NOMO-1 treated with DMSO at 0.1 percent for 48 hours (cell line): ENCODE measurements around the gene PPP2R3A.
"Not testable (repeated sequence)": the region's sequence is repeated elsewhere in the genome, so short reads cannot be mapped to it uniquely, and the experiment has no call there.

Source experiments
- DNase-seq: peaks from one replicate; lab custom pipeline; 2025; ENCODE audit not compliant: unreplicated experiment; lab: John Stamatoyannopoulos, UW

The PPP2R3A gene

DNA sequence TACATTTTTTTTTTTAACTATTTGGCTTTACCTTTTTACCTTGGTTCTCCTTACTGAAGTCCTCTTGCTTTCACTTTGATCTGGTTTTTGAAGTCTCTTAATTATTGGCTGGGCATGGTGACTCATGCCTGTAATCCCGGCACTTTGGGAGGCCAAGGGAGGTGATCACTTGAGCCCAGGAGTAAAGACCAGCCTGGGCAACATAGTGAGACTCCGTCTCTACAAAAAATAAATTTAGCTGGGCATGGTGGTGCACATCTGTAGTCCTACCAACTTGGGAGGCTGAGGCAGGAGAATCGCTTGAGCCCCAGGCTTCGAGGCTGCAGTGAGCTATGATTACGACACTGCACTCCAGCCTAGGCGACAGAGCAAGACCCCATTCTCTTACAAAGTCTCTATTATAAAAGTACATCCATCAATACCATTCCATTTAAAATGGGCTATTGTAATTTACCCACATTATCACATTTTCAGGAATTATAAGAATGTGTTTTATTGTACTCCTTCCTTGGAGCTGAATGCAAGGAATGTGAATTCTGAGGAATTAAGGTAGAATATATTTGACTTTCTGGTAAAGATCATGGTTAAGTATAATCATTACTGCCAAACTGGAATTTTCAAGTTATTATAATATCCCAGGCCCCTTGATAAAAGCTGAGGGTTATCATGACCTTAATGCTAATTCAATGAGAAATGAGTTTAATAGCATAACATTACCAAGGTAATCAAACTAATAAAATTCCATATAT is 181.6 kb downstream of the PPP2R3A start:
- DNase-seq: no peak

DNA sequence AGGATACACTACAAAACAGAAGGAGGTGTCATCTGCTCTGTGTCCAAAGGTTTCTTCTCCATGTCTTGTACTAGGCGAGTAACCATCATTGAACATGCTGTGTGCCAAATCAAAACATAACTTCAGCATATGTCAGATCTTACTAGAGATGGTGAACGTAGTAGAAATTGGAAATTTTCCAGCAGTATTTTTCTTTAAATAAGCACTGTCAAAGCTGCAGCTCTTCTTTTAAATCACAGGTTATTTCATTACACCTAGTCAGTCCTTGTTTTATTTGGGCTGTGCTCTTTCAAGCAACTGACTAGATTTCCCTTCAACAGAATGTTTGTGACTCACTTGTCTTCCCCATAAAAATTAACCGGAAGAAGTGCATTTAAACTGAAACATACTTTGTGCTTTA is 184.1 kb downstream of the PPP2R3A start:
- peak; percentile 21 for DNase-seq

DNA sequence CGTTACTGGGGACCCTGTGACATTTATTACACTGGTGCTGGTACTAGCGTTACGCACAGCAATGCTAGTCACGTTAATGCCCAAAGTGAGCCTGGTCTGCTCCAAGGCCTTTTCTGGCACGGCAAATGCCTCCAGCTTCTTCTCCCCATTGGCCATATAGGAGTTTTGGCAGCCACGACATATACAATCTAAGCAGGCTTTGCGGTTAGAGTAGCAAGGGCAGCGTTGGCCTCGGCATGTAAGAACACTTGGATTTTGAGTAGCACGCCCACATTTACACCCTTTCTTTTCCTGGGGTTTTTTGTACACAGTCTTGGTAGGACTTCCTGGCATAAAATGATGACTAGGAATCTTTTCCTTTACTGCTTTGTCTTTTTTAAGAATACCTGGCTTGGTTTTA is 185.7 kb downstream of the PPP2R3A start:
- DNase-seq: no peak

DNA sequence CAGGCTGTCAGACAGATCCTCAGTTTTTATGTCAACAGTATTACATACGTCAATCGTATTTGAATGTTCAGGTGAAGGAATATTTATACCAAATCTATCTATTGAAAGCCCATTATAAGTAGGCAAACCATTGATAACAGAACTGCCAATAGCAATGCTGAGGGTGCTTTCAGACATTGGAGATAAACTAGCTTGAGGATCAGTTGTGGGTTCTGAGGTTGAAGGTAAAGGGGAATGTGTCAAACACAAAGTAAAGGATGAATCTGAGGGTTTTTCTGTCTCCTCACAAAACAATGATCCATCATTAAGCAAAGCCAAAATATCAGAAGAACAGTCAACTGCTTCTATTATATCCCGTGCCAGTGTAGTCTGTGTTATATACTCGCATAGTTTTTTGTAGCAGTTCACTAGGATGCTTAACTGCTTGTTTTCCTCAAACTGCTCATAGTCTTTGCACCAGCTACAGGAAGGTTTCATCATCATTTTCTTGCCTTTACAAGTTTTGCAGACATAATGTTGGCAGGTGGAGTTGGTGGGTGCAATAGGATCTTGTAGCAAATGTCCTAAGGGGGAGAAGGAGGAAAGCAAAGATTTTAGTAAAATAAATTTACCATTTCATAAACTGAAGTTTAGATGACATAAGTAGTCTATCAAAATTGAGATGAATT is 186.8 kb downstream of the PPP2R3A start:
- no peak for DNase-seq

DNA sequence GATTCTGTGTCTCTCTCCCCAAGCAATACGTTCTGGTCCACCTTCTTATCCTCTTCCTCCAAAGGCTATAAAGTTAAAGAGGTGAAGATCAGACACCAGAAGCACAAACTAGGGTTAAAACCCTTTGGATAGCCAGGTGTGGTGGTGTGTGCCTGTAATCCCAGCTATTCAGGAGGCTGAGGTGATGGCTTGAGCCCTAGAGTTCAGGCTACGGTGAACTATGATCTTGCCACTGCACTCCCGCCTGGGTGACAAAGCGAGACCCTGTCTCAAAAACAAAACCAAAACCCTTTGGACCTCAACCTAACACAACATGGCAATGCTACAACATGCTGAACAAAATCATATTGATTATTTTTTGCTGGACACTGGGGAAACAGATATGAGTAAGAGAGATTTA is 187.4 kb downstream of the PPP2R3A start:
- no peak for DNase-seq

DNA sequence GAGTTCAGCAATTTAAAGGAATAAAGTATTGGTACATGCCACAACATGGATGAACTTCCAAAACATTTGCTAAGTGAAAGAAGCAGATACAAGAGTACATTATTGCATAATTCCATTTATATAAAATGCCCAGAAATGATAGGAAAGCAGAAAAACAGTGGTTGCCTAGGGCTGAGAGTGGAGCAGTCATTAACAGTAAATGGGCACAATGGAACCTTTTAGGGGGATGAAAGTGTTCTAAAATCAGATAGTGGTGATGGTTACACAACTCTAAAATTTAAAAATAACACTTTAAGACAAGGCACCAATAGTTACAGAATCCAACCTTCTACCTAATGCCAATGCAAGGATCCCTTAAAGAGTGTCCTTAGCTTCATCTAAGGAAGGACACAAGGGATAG is 196.0 kb downstream of the PPP2R3A start:
- DNase-seq: no peak

DNA sequence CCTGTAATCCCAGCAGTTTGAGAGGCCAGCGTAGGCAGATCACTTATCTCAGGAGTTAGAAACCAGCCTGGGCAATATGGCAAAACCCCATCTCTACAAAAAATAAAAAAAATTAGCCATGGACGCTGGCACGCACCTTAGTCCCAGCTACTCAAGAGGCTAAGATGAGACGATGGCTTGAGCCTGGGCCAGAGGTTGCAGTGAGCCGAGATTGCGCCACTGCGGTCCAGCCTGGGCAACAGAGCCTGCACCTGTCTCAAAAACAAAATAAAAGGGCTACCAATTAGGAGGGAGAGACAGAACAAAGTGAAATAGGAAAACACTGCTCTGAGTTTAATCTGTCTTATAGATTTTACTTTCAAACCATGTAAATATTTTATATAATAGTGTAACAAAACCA is 196.8 kb downstream of the PPP2R3A start:
- DNase-seq: no peak

DNA sequence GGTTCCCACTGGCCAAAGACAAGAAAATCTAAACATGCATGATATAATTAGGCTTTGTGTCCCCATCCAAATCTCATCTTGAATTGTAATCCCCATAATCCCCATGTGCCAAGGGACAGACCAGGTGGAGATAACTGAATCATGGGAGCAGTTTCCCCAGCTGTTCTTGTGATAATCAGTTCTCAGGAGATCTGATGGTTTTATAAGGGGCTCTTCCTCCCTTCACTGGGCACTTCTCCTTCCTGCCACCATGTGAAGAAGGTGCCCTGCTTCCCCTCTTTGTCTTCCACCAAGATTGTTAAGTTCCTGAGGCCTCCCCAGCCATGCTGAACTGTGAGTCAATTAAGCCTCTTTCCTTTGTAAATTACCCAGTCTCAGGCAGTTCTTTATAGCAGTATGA is 198.1 kb downstream of the PPP2R3A start:
- peak; percentile 32 for DNase-seq

DNA sequence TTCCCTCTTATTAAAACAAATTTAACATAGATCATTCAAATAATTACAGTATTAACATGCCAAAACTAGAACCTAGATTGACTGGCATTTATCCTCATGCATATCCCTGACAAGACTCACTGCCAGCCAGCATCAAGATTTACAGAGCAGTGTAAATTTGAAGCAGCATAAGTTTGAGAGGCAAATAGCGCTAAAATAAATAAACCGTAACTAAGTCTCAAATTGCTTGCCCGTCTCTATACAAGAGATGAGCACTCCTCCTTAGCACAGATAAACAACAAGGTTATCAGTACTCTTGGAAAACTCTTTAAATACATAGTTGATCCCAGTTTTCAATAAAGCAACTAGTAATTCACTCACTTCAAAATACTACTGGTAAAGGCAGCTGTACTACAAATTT is 201.0 kb downstream of the PPP2R3A start:
- DNase-seq: no peak

DNA sequence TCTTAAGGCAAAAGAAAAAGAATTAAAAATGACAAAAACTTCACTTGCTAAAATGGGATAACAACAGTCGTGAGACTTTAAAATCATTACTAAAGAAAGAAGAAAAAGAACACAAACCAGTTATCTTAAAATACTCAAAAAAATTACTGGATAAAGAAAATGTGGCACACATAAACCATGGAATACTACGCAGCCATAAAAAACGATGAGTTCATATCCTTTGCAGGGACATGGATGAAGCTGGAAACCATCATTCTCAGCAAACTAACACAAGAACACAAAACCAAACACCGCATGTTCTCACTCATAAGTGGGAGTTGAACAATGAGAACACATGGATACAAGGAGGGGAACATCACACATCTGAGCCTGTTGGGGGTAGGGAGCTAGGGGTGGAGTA is 202.7 kb downstream of the PPP2R3A start:
- DNase-seq: not testable (repeated sequence)

DNA sequence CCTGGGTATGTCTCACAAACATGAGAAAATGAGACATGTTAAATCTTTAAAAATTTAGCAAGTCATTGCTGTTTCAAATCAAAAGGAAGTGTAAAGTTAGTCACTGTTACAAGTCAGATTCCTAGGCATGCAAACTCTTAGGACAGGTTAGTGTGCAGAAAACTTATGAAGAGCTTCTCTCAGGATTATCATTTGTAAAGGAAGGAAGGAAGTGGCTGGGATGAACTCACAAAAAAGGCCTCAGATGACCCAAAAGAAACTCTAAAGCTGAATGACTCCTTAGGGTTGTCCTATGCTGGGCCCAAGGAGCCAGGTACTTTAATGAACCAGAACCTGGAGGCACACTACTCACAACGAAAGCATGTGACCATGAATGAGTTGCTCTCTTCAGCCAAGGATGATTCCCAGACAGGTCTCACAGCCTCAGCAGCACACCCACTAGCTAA is 205.6 kb downstream of the PPP2R3A start:
- DNase-seq: no peak

DNA sequence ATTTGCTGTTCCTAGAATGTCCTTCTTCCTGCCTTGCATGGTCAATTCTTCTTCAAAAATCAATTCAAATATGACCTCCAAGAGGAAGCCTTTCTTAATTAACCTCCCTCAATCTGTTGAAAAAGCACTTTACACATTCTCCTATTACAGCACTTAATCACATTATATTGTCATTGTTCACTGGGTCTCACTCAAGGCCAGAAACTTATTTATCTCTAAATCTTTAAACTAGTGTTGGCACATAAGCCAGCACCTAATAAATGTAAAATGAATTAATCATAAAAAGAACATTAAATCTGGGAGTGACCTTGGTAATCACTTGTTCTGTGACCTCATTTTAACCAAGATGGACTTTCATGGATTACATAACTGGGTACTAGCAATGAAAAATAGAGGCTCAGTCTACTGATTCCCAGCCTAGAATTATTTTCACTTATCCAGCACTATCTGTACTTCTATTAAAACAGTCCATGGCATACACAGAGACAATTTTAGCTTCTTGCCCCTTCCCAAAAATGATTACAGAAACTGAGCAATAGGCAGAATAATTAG is 208.5 kb downstream of the PPP2R3A start:
- DNase-seq: no peak

DNA sequence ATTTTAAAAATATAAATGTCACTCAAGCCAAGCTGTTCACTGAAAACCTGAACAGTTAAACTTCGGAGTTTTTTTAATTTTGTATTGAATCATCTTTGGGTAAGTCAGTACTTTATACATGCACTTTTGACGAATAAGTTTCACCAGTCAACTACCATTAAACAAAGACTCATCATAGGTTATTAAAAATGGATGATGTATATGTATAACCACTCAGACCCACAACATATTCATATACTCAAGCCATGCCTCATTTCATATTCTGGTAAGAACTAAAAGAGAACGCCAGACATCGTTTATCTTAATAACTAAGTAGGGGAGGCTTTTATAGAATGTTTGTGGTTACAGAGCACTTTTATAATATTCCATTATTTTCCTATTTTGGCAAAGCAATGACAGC is 212.3 kb downstream of the PPP2R3A start:
- no peak for DNase-seq

DNA sequence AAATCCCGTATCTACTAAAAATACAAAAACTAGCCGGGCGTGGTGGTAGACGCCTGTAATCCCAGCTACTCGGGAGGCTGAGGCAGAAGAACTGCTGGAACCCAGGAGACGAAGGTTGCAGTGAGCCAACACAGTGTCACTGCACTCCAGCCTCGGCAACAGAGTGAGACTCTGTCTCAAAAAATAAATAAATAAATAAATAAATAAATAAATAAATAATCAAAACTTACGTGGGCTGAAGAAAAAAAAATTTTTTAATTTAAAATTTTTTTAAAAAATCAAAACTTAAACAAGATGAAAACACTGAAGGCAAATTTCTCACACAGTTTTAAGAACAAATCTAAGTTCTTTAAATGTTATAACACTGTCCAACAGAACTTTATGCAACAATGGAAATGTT is 216.2 kb downstream of the PPP2R3A start:
- DNase-seq: no peak

DNA sequence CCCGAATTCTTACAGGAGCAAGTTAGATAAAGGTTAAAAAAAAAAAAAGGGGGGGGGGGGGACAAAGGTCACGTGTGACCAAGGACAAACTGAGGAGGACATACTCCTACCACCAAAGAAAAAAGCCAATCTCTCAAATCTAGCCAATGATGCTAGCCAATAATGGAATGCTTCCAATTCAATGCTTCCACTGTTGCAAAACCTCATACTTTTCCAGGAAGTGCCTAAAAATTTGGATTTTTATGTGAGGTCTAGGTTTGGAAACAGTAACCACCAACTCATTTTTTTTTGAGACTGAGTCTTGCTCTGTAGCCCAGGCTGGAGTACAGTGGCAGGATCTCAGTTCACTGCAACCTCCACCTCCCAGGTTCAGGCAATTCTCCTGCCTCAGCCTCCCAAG is 219.2 kb downstream of the PPP2R3A start:
- no peak for DNase-seq

DNA sequence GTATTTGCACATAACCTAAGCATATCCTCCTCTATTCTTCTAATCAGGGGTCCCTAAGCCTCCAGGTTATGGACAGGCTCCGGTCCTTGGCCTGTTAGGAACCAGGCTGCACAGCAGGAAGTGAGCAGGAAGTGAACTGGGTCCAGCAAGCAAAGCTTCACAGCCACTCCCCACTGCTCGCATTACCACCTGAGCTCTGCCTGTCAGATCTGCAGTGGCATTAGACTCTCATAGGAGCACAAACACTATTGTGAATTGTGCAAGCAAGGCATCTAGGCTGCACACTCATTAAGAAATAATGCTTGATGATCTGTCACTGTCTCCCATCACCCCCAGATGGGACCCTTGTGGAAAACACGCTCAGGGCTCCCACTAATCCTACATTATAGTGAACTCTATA is 220.8 kb downstream of the PPP2R3A start:
- no peak for DNase-seq

DNA sequence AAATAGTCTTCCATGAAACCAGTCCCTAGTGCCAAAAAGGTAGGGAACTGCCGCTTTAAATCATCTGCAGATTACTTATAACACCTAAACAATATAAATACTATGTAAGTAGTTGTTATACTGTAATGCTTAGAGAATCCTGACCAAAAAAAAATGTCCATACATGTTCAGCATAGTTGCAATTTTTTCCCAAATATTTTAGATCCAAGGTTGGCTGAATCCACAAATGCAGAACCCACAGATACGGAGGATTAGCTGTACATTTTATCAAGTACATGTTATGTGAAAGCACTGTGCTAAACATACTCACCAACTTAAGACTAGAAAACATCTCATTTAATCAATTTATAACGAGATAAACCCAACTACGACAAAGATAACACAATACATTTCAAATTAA is 221.3 kb downstream of the PPP2R3A start:
- no peak for DNase-seq

DNA sequence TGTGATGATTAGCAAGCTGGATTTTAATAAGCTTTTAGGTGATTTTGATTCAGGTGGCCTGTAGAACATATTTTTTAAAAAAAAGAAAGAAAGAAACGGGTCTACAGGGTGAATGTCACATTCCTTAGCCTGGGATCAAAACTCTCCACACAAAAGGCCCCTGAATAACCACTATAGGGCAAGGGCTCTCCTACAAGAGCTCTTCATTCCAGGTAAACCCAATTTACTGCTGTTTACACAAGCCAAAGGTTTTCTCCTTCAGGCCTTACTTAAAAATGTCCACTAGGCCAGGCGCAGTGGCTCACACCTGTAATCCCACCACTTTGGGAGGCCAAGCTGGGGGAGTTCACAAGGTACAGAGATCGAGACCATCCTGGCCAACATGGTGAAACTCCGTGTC is 222.3 kb downstream of the PPP2R3A start:
- no peak for DNase-seq

DNA sequence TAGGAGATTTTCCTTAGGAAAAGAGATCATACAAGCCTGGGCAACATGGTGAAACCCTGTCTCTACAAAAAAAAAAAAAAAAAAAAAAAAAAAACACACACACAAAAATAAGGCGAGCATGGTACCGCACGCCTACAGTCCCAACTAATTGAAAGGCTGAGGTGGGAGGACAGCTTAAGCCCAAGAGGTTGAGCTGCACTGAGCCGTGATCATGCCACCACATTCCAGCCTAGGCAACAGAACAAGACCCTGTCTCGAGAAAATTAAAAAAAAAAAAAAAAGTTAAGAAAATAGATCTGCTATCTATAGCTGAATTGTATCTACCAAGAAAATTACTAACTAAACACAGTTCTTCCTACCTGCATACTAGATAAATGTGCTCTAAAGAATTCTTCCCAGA is 223.5 kb downstream of the PPP2R3A start:
- DNase-seq: no peak

DNA sequence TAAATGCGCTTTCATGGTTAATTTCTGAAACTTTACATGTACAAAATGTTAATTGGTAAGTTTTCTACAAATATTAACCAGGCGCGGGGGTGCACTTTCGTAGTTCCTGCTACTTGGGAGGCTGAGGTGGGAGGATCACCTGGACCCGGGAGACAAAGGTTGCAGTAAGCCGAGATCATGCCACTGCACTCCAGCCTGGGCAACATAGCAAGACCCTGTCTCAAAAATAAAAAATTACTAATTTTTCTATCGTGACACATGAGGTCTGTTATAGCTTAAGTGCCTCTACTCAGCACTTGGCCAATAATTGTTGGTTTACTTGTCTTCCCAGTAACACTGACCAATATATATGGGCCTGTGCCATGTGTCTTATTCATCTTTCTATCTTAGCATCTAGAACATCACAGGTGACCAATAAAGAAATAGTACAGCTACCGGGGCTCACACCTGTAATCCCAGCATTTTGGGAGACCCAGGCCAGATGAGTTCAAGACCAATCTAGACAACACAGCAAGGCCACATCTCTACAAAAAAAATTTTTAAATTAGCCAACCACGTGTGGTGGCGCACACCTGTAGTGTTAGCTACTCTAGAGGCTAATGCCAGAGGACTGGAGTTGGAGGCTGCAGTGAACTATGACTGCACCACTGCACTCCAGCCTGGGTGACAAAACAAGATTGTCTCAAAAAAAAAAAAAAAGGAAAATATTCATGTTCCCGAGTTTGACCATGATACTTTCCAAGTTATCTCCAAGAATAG is 224.5 kb downstream of the PPP2R3A start:
- no peak for DNase-seq

DNA sequence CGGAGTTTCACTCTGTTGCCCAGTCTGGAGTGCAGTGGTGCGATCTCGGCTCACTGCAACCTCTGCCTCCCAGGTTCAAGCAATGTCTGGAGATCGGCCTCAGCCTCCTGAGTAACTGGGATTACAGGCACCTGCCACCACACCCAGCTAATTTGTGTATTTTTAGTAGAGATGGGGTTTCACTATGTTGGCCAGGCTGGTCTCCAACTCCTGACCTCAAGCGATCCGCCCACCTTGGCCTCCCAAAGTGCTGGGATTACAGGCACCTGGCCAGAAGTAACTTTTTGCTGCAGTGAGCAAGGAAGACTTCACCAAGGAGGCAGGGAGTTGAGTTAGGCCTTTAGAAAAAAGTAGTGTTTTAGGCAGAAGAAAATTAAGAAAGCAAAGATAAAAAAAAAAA is 226.7 kb downstream of the PPP2R3A start:
- not testable (repeated sequence) for DNase-seq

DNA sequence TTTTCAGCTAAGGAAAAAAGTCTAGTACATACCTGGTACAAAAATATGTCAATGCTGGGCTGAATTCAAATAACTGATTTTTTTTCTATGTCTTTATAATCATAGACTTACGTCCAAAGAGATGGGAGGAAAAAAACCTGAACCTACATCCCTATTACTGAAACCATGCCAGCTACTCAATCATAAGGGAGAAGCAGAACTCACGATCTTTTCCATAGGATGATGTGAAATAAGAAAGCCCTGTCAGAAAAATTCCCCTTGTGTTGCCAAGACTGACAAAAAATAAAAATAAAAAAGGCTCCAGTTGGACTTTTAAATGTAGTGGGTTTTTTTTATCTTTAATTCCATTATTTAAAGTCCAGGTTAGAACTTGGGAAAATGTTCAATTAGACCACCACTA is 227.3 kb downstream of the PPP2R3A start:
- DNase-seq: no peak
